Progenitor cell of endocrine pancreas (in vitro differentiated cells): Measurements from ENCODE around the gene SH2B3. TPM values are rescaled to one million over a fixed set of nuclear protein-coding genes. Genes with fewer than 3 reads are reported as not detected.
A peak's percentile ranks its signal among the peaks of the same experiment; 100 is the strongest.

Experiments
- DNase-seq: peaks from one replicate; pipeline ENCODE4 v3.0.0; 2021; ENCODE audit warnings: low spot score; ENCODE audit not compliant: unreplicated experiment
- H3K27ac Mint-ChIP-seq: 2 replicates; pipeline ENCODE4 v1.8.0; 2021; ENCODE audit warnings: mild to moderate bottlenecking, moderate library complexity, mixed read lengths
- H3K27me3 Mint-ChIP-seq: 2 replicates; pipeline ENCODE4 v1.8.0; 2021; ENCODE audit warnings: mixed read lengths
- H3K36me3 Mint-ChIP-seq: 2 replicates; pipeline ENCODE4 v1.8.0; 2022; ENCODE audit warnings: mixed read lengths; ENCODE audit not compliant: insufficient read depth
- H3K4me1 Mint-ChIP-seq: 2 replicates; pipeline ENCODE4 v1.8.0; 2021; ENCODE audit warnings: low read depth, mixed read lengths
- H3K4me3 Mint-ChIP-seq: 2 replicates; pipeline ENCODE4 v1.8.0; 2021; ENCODE audit warnings: low read depth, mild to moderate bottlenecking, moderate library complexity, mixed read lengths
- H3K9me3 Mint-ChIP-seq: 2 replicates; pipeline ENCODE4 v1.8.0; 2021; ENCODE audit warnings: low read depth, mixed read lengths
- total RNA-seq: library from RNA; stranded (reverse); gene quantifications from 2 replicates; pipeline ENCODE4 v1.2.1, GENCODE V29; 2021
- TF ChIP-seq, protein P1 (sequence below): fragments of 200-600 bp; sonication (generic); IDR thresholded peaks from one replicate; pipeline ENCODE4 v1.5.0; 2021; ENCODE audit warnings: antibody characterized with exemption, mild to moderate bottlenecking; ENCODE audit not compliant: unreplicated experiment

Gene SH2B3
- total RNA-seq, 1 donor from 2014 or later, result 0.72 TPM

DNA sequence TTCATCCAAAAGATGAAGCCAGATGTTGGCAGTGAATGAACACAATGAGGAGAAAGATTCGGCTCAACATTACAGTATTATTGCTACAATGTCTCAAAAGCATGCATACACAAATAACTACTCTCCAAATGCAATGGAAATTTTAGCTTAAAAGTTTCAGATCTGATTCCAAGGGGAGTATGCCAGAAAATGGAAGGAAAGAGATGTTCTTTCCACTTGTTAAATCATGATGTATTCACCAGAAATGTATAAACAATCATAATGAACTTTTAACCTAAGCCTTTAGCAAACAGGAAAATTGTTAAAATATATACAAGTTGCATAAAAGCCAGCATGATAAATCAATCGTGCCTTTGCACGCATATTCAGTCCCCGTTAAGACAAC lies 62.1 kb downstream of the SH2B3 start:
- DNase-seq, result no peak
- Mint-ChIP-seq H3K36me3 (peaks cover 14% of the 10 kb centered on the region), H3K27ac (no peak overlapping the region)

DNA sequence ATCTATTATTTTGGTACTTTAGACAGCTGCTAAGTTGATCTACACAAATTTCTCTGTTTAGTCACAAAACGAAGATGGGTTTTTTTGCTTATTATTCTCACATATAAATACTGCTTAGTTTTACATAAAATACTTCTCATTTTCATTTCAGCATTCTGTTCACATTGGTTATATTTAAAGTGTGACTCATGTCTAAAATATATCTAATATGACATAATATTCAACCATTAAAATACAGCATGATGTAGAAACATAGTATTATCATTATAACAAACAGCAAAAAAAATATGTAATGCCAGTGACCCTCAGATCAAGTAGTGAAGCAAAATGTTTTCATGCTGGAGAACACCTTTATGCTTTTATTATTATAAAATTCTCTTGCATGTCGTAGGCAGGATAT lies 63.7 kb downstream of the SH2B3 start:
- H3K4me1 Mint-ChIP-seq, result peaks cover 3% of the 10 kb centered on the region
- H3K36me3 Mint-ChIP-seq, result peaks cover 18% of the 10 kb centered on the region

More for the DNA sequence above, 62.1 kb downstream of the SH2B3 start:
- Mint-ChIP-seq H3K27me3 (no peaks in the 10 kb centered on the region), H3K9me3 (no peaks in the 10 kb centered on the region), H3K4me1 (no peaks in the 10 kb centered on the region), H3K4me3 (no peak overlapping the region)
- TF ChIP-seq, protein P1, sequence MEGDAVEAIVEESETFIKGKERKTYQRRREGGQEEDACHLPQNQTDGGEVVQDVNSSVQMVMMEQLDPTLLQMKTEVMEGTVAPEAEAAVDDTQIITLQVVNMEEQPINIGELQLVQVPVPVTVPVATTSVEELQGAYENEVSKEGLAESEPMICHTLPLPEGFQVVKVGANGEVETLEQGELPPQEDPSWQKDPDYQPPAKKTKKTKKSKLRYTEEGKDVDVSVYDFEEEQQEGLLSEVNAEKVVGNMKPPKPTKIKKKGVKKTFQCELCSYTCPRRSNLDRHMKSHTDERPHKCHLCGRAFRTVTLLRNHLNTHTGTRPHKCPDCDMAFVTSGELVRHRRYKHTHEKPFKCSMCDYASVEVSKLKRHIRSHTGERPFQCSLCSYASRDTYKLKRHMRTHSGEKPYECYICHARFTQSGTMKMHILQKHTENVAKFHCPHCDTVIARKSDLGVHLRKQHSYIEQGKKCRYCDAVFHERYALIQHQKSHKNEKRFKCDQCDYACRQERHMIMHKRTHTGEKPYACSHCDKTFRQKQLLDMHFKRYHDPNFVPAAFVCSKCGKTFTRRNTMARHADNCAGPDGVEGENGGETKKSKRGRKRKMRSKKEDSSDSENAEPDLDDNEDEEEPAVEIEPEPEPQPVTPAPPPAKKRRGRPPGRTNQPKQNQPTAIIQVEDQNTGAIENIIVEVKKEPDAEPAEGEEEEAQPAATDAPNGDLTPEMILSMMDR, result no peak

DNA sequence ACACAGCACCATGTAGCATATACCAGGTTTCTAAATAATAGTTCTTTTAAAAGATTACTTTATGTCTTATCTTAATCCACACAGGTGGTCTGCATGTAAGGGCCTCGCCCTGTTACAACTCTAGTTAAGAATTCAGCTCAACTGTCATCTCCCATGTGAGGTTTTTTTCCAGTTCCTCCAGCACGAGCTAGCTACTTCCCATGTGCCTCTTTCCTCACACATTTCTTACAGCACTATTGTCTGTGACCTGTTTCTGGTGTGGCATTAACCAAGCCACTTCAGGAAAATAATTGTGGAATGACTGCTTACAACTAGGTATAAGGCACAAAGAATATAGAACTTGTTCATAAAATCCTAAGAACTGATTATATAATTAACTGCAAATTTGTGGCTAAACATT lies 65.5 kb downstream of the SH2B3 start:
- H3K9me3 Mint-ChIP-seq, result no peaks in the 10 kb centered on the region
- no peak overlapping the region for H3K27ac Mint-ChIP-seq

More for the DNA sequence above, 63.7 kb downstream of the SH2B3 start:
- no peaks in the 10 kb centered on the region for H3K9me3 Mint-ChIP-seq
- H3K27me3 Mint-ChIP-seq, result no peaks in the 10 kb centered on the region
- no peak overlapping the region for H3K27ac Mint-ChIP-seq
- TF ChIP-seq, protein P1, result no peak
- no peak for DNase-seq
- no peak overlapping the region for H3K4me3 Mint-ChIP-seq

DNA sequence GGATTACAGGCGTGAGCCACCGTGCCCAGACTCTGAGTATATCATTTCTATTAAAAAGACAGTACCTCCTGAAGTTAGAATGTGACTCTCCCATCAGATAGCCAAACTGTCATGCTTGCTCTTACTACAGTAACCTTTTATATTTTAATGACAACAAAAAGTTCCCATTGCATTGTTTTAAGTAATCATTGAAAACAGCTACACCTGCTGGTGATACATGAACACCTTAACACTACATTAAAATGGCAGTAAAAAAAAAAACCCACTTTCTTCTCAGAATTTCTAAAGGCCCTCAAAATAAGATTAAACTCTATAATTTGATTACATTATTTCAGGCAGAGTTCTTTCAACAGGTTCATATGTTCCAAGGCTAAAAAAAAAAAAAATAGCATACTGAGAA lies 76.7 kb downstream of the SH2B3 start:
- no peak overlapping the region for H3K27ac Mint-ChIP-seq
- TF ChIP-seq, protein P1, result peak; percentile 38
- peaks cover 21% of the 10 kb centered on the region for H3K36me3 Mint-ChIP-seq
- no peak overlapping the region for H3K4me3 Mint-ChIP-seq
- DNase-seq, result no peak
- no peaks in the 10 kb centered on the region for H3K4me1 Mint-ChIP-seq
- no peaks in the 10 kb centered on the region for H3K9me3 Mint-ChIP-seq
- H3K27me3 Mint-ChIP-seq, result no peaks in the 10 kb centered on the region

More for the DNA sequence above, 65.5 kb downstream of the SH2B3 start:
- no peaks in the 10 kb centered on the region for H3K27me3 Mint-ChIP-seq
- H3K4me1 Mint-ChIP-seq, result peaks cover 3% of the 10 kb centered on the region
- TF ChIP-seq, protein P1, result no peak
- no peak overlapping the region for H3K4me3 Mint-ChIP-seq
- H3K36me3 Mint-ChIP-seq, result peaks cover 22% of the 10 kb centered on the region
- DNase-seq, result no peak

DNA sequence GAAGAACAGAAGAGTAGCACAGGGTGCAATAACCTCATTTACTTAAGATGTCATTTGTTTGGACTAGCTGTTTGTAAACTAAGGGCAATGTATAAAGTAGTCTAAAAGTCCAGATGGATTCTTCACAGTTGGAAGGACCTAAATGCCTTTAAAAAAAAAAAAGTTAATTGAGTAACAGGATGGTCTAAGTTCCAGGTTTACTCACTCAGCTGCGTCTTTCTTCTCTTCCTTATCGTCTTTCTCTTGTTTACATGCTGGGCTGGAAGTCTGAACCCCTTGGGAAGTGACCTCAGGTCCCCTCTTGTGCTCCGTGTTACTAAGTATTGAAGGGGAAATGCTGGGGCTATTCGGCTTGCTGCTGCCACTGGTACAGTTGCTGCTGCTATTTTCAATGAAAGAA lies 82.5 kb downstream of the SH2B3 start:
- Mint-ChIP-seq H3K4me3 (no peak overlapping the region), H3K36me3 (peaks cover 21% of the 10 kb centered on the region), H3K9me3 (no peaks in the 10 kb centered on the region), H3K4me1 (peaks cover 4% of the 10 kb centered on the region), H3K27ac (peak overlapping the region; percentile 67), H3K27me3 (no peaks in the 10 kb centered on the region)
- TF ChIP-seq, protein P1, result no peak
- no peak for DNase-seq
